ENCODE measurements around the gene MAST2.

GRCh38 chr1:45998020-45998617, 194.7 kb downstream of the MAST2 start:
- no peak for TF ChIP-seq POLR2A (IDR thresholded peaks at IDR 0.05)
- TF ChIP-seq, protein P1, sequence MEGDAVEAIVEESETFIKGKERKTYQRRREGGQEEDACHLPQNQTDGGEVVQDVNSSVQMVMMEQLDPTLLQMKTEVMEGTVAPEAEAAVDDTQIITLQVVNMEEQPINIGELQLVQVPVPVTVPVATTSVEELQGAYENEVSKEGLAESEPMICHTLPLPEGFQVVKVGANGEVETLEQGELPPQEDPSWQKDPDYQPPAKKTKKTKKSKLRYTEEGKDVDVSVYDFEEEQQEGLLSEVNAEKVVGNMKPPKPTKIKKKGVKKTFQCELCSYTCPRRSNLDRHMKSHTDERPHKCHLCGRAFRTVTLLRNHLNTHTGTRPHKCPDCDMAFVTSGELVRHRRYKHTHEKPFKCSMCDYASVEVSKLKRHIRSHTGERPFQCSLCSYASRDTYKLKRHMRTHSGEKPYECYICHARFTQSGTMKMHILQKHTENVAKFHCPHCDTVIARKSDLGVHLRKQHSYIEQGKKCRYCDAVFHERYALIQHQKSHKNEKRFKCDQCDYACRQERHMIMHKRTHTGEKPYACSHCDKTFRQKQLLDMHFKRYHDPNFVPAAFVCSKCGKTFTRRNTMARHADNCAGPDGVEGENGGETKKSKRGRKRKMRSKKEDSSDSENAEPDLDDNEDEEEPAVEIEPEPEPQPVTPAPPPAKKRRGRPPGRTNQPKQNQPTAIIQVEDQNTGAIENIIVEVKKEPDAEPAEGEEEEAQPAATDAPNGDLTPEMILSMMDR (IDR thresholded peaks at IDR 0.05) = no peak
